IMR-90 (cell line): ENCODE measurements around the gene VPREB3. TPM values are rescaled to one million over a fixed set of nuclear protein-coding genes. Genes with fewer than 3 reads are reported as not detected.

ENCODE experiments used
- ATAC-seq: fragments of 200-7000 bp; cut with Tn5 transposase; 2 replicates; pipeline ENCODE4 v1.9.1; 2020; ENCODE audit warnings: low read depth, mild to moderate bottlenecking, moderate library complexity
- BruUV-seq: library from RNA; stranded (reverse); fragments of 400-500 nt; replicated peaks from 2 replicates; lab custom pipeline; 2021; lab: Mats Ljungman, UMichigan
- CTCF ChIA-PET: fragments of 300-600 bp; formaldehyde crosslinking; extraction: SDS; loops from one replicate; lab custom pipeline; 2021; ENCODE audit warnings: antibody characterized with exemption; lab: Yijun Ruan, JAX
- POLR2A ChIA-PET: fragments of 300-600 bp; sonication (Branson Sonifier 250); formaldehyde crosslinking; loops from one replicate; lab custom pipeline; 2022; ENCODE audit warnings: antibody characterized with exemption; ENCODE audit not compliant: unreplicated experiment; lab: Charles Lee
- DNase-seq: peaks from one replicate; pipeline ENCODE4 v3.0.0; 2013
- H2AFZ ChIP-seq: replicated peaks from 2 replicates; pipeline ENCODE3; 2013; ENCODE audit warnings: low read length, mild to moderate bottlenecking; ENCODE audit not compliant: poor library complexity
- H2AK5ac ChIP-seq: 2 replicates; pipeline ENCODE4 v1.6.1; 2013; ENCODE audit warnings: low read depth, low read length, inconsistent platforms
- H2AK9ac ChIP-seq: replicated peaks from 2 replicates; pipeline ENCODE3; 2013; ENCODE audit warnings: mild to moderate bottlenecking, low read depth, low read length, moderate library complexity; ENCODE audit not compliant: poor library complexity
- H2BK120ac ChIP-seq: 2 replicates; pipeline ENCODE4 v1.6.1; 2013; ENCODE audit warnings: low read depth, low read length, inconsistent platforms
- H2BK15ac ChIP-seq: 3 replicates; pipeline ENCODE4 v1.6.1; 2013; ENCODE audit warnings: low read depth, low read length, inconsistent platforms
- H2BK20ac ChIP-seq: 2 replicates; pipeline ENCODE4 v1.6.1; 2013; ENCODE audit warnings: low read depth, mild to moderate bottlenecking, inconsistent platforms, low read length, moderate library complexity
- H2BK5ac ChIP-seq: 2 replicates; pipeline ENCODE4 v1.6.1; 2013; ENCODE audit warnings: mild to moderate bottlenecking, low read depth, low read length, inconsistent platforms; ENCODE audit not compliant: poor library complexity, severe bottlenecking
- H3K14ac ChIP-seq: replicated peaks from 2 replicates; pipeline ENCODE4 v1.6.1; 2013; ENCODE audit warnings: low read depth, low read length, inconsistent platforms
- H3K18ac ChIP-seq: 2 replicates; pipeline ENCODE4 v1.6.1; 2013; ENCODE audit warnings: low read depth, low read length, control low read depth
- H3K23ac ChIP-seq: 2 replicates; pipeline ENCODE4 v1.6.1; 2013; ENCODE audit warnings: low read depth, low read length, inconsistent platforms
- H3K27ac ChIP-seq: 2 replicates; pipeline ENCODE4 v1.5.1; 2013; ENCODE audit warnings: mild to moderate bottlenecking, control low read depth, low read length; ENCODE audit not compliant: insufficient read depth
- H3K27me3 ChIP-seq: 2 replicates; pipeline ENCODE4 v1.6.1; 2013; ENCODE audit warnings: low read length; ENCODE audit not compliant: control insufficient read depth, insufficient read depth
- H3K36me3 ChIP-seq: 2 replicates; pipeline ENCODE4 v1.6.1; 2013; ENCODE audit warnings: low read length, mixed read lengths; ENCODE audit not compliant: control insufficient read depth, insufficient read depth
- H3K4ac ChIP-seq: 2 replicates; pipeline ENCODE4 v1.6.1; 2013; ENCODE audit warnings: low read depth, low read length, inconsistent platforms
- H3K4me1 ChIP-seq: 2 replicates; pipeline ENCODE4 v1.6.1; 2013; ENCODE audit warnings: low read length, mixed read lengths; ENCODE audit not compliant: control insufficient read depth, insufficient read depth
- H3K4me2 ChIP-seq: 2 replicates; pipeline ENCODE4 v1.6.1; 2013; ENCODE audit warnings: low read depth, mild to moderate bottlenecking, control low read depth, low read length, moderate library complexity
- H3K4me3 ChIP-seq: 2 replicates; pipeline ENCODE4 v1.5.1; 2013; ENCODE audit warnings: low read depth, mild to moderate bottlenecking, control low read depth, low read length, moderate library complexity; ENCODE audit not compliant: insufficient read depth
- H3K56ac ChIP-seq: 2 replicates; pipeline ENCODE4 v1.6.1; 2013; ENCODE audit warnings: low read length, inconsistent platforms; ENCODE audit not compliant: insufficient read depth; ENCODE audit errors: extremely low read depth
- H3K79me1 ChIP-seq, 2 experiments: 2 replicates each; pipeline ENCODE4 v1.6.1; 2013; ENCODE audit warnings: low read length in 2 of 2, inconsistent platforms in 1 of 2, low read depth in 1 of 2
- H3K9ac ChIP-seq: 2 replicates; pipeline ENCODE4 v1.6.1; 2013; ENCODE audit warnings: low read depth, low read length, control low read depth
- H3K9me1 ChIP-seq: 2 replicates; pipeline ENCODE4 v1.6.1; 2013; ENCODE audit warnings: low read length, inconsistent platforms; ENCODE audit not compliant: insufficient read depth
- H3K9me3 ChIP-seq: 2 replicates; pipeline ENCODE4 v1.6.1; 2013; ENCODE audit warnings: low read length; ENCODE audit not compliant: control insufficient read depth, insufficient read depth
- H4K20me1 ChIP-seq: 2 replicates; pipeline ENCODE4 v1.6.1; 2013; ENCODE audit warnings: low read length, inconsistent platforms; ENCODE audit not compliant: insufficient read depth
- H4K5ac ChIP-seq: 2 replicates; pipeline ENCODE4 v1.6.1; 2013; ENCODE audit warnings: mild to moderate bottlenecking, low read depth, low read length, control low read depth
- H4K8ac ChIP-seq, 2 experiments: 2 replicates each; pipeline ENCODE4 v1.6.1; 2013; ENCODE audit warnings: low read depth in 2 of 2, low read length in 2 of 2, control low read depth in 1 of 2, inconsistent platforms in 1 of 2
- H4K91ac ChIP-seq: 2 replicates; pipeline ENCODE4 v1.6.1; 2013; ENCODE audit warnings: low read depth, low read length, inconsistent platforms; ENCODE audit not compliant: insufficient read depth
- BHLHE40 ChIP-seq: fragments of 150-350 bp; IDR thresholded peaks from 2 replicates; pipeline ENCODE4 v1.6.1; 2016; ENCODE audit warnings: mild to moderate bottlenecking, low read depth, low read length
- CEBPB ChIP-seq: IDR thresholded peaks from 2 replicates; pipeline ENCODE4 v1.6.1; 2012; ENCODE audit warnings: low read depth, low read length, improper control_type of control experiment
- CHD1 ChIP-seq: IDR thresholded peaks from 2 replicates; pipeline ENCODE4 v1.6.1; 2012; ENCODE audit warnings: low read depth, low read length, improper control_type of control experiment
- FOS ChIP-seq: fragments of 150-350 bp; IDR thresholded peaks from 2 replicates; pipeline ENCODE4 v1.6.1; 2016; ENCODE audit warnings: low read depth, low read length
- MAZ ChIP-seq: IDR thresholded peaks from 2 replicates; pipeline ENCODE4 v1.6.1; 2012; ENCODE audit warnings: low read depth, mild to moderate bottlenecking, low read length, improper control_type of control experiment, moderate library complexity, borderline replicate concordance
- MXI1 ChIP-seq: IDR thresholded peaks from 2 replicates; pipeline ENCODE4 v1.6.1; 2012; ENCODE audit warnings: low read depth, mild to moderate bottlenecking, low read length, moderate library complexity, borderline replicate concordance
- NFE2L2 ChIP-seq: fragments of 150-350 bp; IDR thresholded peaks from 2 replicates; pipeline ENCODE4 v1.6.1; 2016; ENCODE audit warnings: low read depth, mild to moderate bottlenecking, low read length
- POLR2A ChIP-seq: IDR thresholded peaks from 2 replicates; pipeline ENCODE4 v1.6.1; 2012; ENCODE audit warnings: mild to moderate bottlenecking, low read depth, low read length
- RAD21 ChIP-seq: IDR thresholded peaks from 2 replicates; pipeline ENCODE4 v1.6.1; 2012; ENCODE audit warnings: low read length, improper control_type of control experiment
- RCOR1 ChIP-seq: IDR thresholded peaks from 2 replicates; pipeline ENCODE4 v1.6.1; 2012; ENCODE audit warnings: mild to moderate bottlenecking, low read length, improper control_type of control experiment; ENCODE audit not compliant: insufficient replicate concordance
- RFX5 ChIP-seq: IDR thresholded peaks from 2 replicates; pipeline ENCODE4 v1.8.0; 2012; ENCODE audit warnings: low read depth, mild to moderate bottlenecking, low read length, moderate library complexity
- SMC3 ChIP-seq: fragments of 150-350 bp; IDR thresholded peaks from 2 replicates; pipeline ENCODE4 v1.6.1; 2016; ENCODE audit warnings: low read depth, mild to moderate bottlenecking, antibody characterized with exemption, low read length, moderate library complexity
- WGBS, 2 experiments: methylation state at CpG; one replicate each; pipeline versions ENCODE4 v1.1.5 to v1.1.7; 2013; ENCODE audit warnings: missing lambda C conversion rate in 2 of 2; ENCODE audit not compliant: insufficient read length in 1 of 2; ENCODE audit errors: extremely low coverage in 2 of 2; 5-methylcytosine and 5-hydroxymethylcytosine counted together
- dilution Hi-C: fragments of 300-500 bp; cut with HindIII; formaldehyde crosslinking; loops from one replicate; pipeline ENCODE4 v1.14.3; 2018; ENCODE audit warnings: low sequenced_read_pairs; ENCODE audit not compliant: unreplicated experiment
- in situ Hi-C: fragments of 300-500 bp; cut with MboI; formaldehyde crosslinking; loops from 3 replicates; pipeline ENCODE4 v1.14.3; 2019; ENCODE audit warnings: low sequenced_read_pairs, inconsistent platforms, mixed read lengths
- intact Hi-C: fragments of 100-400 bp; cut with micrococcal nuclease; formaldehyde crosslinking; loops from 2 replicates; pipeline ENCODE4 v1.10.0; 2022
- polyA plus RNA-seq, 3 experiments: library from polyadenylated mRNA; depleted of rRNA; stranded (reverse); fragments of >200 nt; gene quantifications; 2 replicates each; pipeline ENCODE4 v1.2.3, GENCODE V29; 2012; ENCODE audit warnings: low replicate concordance in 1 of 3
- total RNA-seq: library from RNA; depleted of rRNA; stranded (reverse); fragments of >200 nt; gene quantifications from 2 replicates; pipeline ENCODE4 v1.2.3, GENCODE V29; 2012
- TF ChIP-seq, protein P1 (sequence below): conservative IDR thresholded peaks from 2 replicates; pipeline ENCODE4 v1.5.1; 2012; ENCODE audit warnings: mild to moderate bottlenecking, low read depth, low read length, improper control_type of control experiment
- TF ChIP-seq, protein P2 (sequence below): fragments of 150-350 bp; IDR thresholded peaks from 2 replicates; pipeline ENCODE4 v1.6.1; 2016; ENCODE audit warnings: low read depth, mild to moderate bottlenecking, low read length, moderate library complexity, borderline replicate concordance
- TF ChIP-seq, protein P3 (sequence below): fragments of 150-350 bp; IDR thresholded peaks from 2 replicates; pipeline ENCODE4 v1.6.1; 2017; ENCODE audit warnings: mild to moderate bottlenecking, antibody characterized with exemption, low read length, low read depth

VPREB3 gene
- total and polyA plus RNA-seq, 2 of the 4 experiments (the other 2 are of a cell fraction): not detected

DNA sequence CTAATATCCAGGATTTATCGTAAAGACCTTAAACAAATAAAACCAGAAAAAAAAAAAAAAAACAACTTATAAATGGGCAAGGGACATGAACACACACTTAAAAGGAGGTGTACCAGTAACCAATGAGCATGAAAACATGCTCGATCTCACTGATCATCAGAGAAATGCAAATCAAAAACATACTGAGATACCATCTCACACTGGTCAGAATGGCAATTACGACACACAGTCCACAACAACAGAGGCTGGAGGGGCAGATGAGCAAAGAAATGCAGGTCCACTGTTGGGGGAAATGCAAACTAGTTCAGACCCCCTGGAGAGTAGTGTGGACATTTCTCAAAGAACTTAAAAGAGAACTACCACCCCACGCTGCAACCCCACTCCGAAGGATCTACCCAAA, 50.2 kb downstream of the VPREB3 start:
- TF ChIP-seq NFE2L2: no peak
- no peak for TF ChIP-seq RAD21
- TF ChIP-seq MAZ: no peak
- TF ChIP-seq BHLHE40: no peak
- TF ChIP-seq RCOR1: no peak
- no peak for TF ChIP-seq MXI1
- TF ChIP-seq CEBPB: no peak
- no peak for TF ChIP-seq POLR2A
- TF ChIP-seq, protein P1, sequence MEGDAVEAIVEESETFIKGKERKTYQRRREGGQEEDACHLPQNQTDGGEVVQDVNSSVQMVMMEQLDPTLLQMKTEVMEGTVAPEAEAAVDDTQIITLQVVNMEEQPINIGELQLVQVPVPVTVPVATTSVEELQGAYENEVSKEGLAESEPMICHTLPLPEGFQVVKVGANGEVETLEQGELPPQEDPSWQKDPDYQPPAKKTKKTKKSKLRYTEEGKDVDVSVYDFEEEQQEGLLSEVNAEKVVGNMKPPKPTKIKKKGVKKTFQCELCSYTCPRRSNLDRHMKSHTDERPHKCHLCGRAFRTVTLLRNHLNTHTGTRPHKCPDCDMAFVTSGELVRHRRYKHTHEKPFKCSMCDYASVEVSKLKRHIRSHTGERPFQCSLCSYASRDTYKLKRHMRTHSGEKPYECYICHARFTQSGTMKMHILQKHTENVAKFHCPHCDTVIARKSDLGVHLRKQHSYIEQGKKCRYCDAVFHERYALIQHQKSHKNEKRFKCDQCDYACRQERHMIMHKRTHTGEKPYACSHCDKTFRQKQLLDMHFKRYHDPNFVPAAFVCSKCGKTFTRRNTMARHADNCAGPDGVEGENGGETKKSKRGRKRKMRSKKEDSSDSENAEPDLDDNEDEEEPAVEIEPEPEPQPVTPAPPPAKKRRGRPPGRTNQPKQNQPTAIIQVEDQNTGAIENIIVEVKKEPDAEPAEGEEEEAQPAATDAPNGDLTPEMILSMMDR: no peak
- no peak for TF ChIP-seq FOS
- TF ChIP-seq CHD1: no peak
- TF ChIP-seq RFX5: no peak
- TF ChIP-seq SMC3: no peak
- TF ChIP-seq, protein P2, sequence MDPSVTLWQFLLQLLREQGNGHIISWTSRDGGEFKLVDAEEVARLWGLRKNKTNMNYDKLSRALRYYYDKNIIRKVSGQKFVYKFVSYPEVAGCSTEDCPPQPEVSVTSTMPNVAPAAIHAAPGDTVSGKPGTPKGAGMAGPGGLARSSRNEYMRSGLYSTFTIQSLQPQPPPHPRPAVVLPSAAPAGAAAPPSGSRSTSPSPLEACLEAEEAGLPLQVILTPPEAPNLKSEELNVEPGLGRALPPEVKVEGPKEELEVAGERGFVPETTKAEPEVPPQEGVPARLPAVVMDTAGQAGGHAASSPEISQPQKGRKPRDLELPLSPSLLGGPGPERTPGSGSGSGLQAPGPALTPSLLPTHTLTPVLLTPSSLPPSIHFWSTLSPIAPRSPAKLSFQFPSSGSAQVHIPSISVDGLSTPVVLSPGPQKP: no peak
- TF ChIP-seq, protein P3, sequence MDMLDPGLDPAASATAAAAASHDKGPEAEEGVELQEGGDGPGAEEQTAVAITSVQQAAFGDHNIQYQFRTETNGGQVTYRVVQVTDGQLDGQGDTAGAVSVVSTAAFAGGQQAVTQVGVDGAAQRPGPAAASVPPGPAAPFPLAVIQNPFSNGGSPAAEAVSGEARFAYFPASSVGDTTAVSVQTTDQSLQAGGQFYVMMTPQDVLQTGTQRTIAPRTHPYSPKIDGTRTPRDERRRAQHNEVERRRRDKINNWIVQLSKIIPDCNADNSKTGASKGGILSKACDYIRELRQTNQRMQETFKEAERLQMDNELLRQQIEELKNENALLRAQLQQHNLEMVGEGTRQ: no peak
- H3K27me3 ChIP-seq: no peaks in the 10 kb centered on the region
- H2BK120ac ChIP-seq: no peak overlapping the region
- peaks cover 6% of the 10 kb centered on the region for H3K4me1 ChIP-seq
- POLR2A ChIA-PET: no interaction called here
- no peak overlapping the region for H2BK15ac ChIP-seq
- no peak overlapping the region for H4K91ac ChIP-seq
- no peak overlapping the region for H4K8ac ChIP-seq
- DNase-seq (no peak), ATAC-seq (no peak)
- dilution Hi-C loops: no loop called here
- no CpG with 5 or more reads among the region's 5 CpGs for WGBS, 2 experiments
- no peak overlapping the region for H2AFZ ChIP-seq
- H3K27ac ChIP-seq: no peak overlapping the region
- H2AK5ac ChIP-seq: no peak overlapping the region
- no peak overlapping the region for H2BK20ac ChIP-seq
- 0 out of 2 replicates have a peak, but pooled peaks cover 6% of the 10 kb centered on the region for H4K20me1 ChIP-seq
- no peak overlapping the region for H2AK9ac ChIP-seq
- H3K9me1 ChIP-seq: peaks cover 15% of the 10 kb centered on the region; the same call in 1 of the 2 replicates
- H3K9me3 ChIP-seq: no peaks in the 10 kb centered on the region
- BruUV-seq: no TSS peak
- H3K4me3 ChIP-seq: no peak overlapping the region
- in situ Hi-C loops: no loop called here
- peaks cover 44 to 53% of the 10 kb centered on the region in 2 experiments for H3K79me1 ChIP-seq
- no peak overlapping the region for H3K23ac ChIP-seq
- no peak overlapping the region for H3K4ac ChIP-seq
- no peak overlapping the region for H2BK5ac ChIP-seq
- intact Hi-C loops: loop anchor here (5.0 kb wide), 1 partner anchor 37 kb away; no protein-coding TSS in a partner anchor
- no peak overlapping the region for H4K5ac ChIP-seq
- no peak overlapping the region for H3K4me2 ChIP-seq
- CTCF ChIA-PET: no interaction called here
- H3K14ac ChIP-seq: no peak overlapping the region
- no peak overlapping the region for H3K9ac ChIP-seq
- no peak overlapping the region for H3K18ac ChIP-seq
- no peak overlapping the region for H3K56ac ChIP-seq
- H3K36me3 ChIP-seq: peaks cover 35% of the 10 kb centered on the region
